DND-41 (cell line): Measurements from ENCODE around the gene HSD3B1.

Source experiments
- EZH2 ChIP-seq: IDR thresholded peaks from 3 replicates; pipeline ENCODE4 v1.6.1; 2012; ENCODE audit warnings: borderline replicate concordance, low read depth, mild to moderate bottlenecking, moderate library complexity, low read length, inconsistent platforms; ENCODE audit not compliant: severe bottlenecking
- TF ChIP-seq, protein P1 (sequence below): IDR thresholded peaks from 2 replicates; pipeline ENCODE4 v1.5.1; 2012; ENCODE audit warnings: borderline replicate concordance, low read length, moderate library complexity, mild to moderate bottlenecking; ENCODE audit not compliant: poor library complexity, severe bottlenecking; ENCODE audit errors: extremely low read depth

- TF ChIP-seq, protein P1, sequence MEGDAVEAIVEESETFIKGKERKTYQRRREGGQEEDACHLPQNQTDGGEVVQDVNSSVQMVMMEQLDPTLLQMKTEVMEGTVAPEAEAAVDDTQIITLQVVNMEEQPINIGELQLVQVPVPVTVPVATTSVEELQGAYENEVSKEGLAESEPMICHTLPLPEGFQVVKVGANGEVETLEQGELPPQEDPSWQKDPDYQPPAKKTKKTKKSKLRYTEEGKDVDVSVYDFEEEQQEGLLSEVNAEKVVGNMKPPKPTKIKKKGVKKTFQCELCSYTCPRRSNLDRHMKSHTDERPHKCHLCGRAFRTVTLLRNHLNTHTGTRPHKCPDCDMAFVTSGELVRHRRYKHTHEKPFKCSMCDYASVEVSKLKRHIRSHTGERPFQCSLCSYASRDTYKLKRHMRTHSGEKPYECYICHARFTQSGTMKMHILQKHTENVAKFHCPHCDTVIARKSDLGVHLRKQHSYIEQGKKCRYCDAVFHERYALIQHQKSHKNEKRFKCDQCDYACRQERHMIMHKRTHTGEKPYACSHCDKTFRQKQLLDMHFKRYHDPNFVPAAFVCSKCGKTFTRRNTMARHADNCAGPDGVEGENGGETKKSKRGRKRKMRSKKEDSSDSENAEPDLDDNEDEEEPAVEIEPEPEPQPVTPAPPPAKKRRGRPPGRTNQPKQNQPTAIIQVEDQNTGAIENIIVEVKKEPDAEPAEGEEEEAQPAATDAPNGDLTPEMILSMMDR: no peak
- no peak for TF ChIP-seq EZH2
Observed at GRCh38 chr1:119506941-119507340, at the start of gene HSD3B1.
